Measurements from ENCODE around the gene ADGRG3.

The ADGRG3 gene

GRCh38 chr16:57694231-57694724 lies 26.2 kb downstream of the ADGRG3 start:
- Histone ChIP-seq H3K27ac (ENCODE audit: low read depth, low read length) (no peak overlapping the region), H2AFZ (ENCODE audit: low read depth, low read length, severe bottlenecking) (no peak overlapping the region), H3K4me3 (ENCODE audit: insufficient read depth, low read length, poor library complexity, severe bottlenecking) (no peak overlapping the region), H3K36me3 (ENCODE audit: low read length) (no peaks in the 10 kb centered on the region), H3K9ac (ENCODE audit: low read length) (no peak overlapping the region), H3K9me2 (replicated peaks; ENCODE audit: insufficient read depth, low read length) (no peaks in the 10 kb centered on the region), H3K9me3 (ENCODE audit: insufficient read depth, low read length) (no peaks in the 10 kb centered on the region), H3K4me2 (ENCODE audit: low read depth, low read length, poor library complexity, severe bottlenecking) (no peak overlapping the region), H3K79me2 (ENCODE audit: insufficient read depth, low read length) (no peaks in the 10 kb centered on the region), H4K20me1 (ENCODE audit: low read depth, low read length) (no peaks in the 10 kb centered on the region), H3K27me3 (ENCODE audit: low read length) (no peaks in the 10 kb centered on the region), H3F3A (ENCODE audit: insufficient read depth) (no peaks in the 10 kb centered on the region)
- TF ChIP-seq, protein P1, sequence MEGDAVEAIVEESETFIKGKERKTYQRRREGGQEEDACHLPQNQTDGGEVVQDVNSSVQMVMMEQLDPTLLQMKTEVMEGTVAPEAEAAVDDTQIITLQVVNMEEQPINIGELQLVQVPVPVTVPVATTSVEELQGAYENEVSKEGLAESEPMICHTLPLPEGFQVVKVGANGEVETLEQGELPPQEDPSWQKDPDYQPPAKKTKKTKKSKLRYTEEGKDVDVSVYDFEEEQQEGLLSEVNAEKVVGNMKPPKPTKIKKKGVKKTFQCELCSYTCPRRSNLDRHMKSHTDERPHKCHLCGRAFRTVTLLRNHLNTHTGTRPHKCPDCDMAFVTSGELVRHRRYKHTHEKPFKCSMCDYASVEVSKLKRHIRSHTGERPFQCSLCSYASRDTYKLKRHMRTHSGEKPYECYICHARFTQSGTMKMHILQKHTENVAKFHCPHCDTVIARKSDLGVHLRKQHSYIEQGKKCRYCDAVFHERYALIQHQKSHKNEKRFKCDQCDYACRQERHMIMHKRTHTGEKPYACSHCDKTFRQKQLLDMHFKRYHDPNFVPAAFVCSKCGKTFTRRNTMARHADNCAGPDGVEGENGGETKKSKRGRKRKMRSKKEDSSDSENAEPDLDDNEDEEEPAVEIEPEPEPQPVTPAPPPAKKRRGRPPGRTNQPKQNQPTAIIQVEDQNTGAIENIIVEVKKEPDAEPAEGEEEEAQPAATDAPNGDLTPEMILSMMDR (IDR thresholded peaks at IDR 0.05; ENCODE audit: insufficient read depth, low read length, poor library complexity, severe bottlenecking) = no peak
- no peak for TF ChIP-seq EZH2phosphoT487 (conservative IDR thresholded peaks at IDR 0.05; ENCODE audit: low read length)

DNA sequence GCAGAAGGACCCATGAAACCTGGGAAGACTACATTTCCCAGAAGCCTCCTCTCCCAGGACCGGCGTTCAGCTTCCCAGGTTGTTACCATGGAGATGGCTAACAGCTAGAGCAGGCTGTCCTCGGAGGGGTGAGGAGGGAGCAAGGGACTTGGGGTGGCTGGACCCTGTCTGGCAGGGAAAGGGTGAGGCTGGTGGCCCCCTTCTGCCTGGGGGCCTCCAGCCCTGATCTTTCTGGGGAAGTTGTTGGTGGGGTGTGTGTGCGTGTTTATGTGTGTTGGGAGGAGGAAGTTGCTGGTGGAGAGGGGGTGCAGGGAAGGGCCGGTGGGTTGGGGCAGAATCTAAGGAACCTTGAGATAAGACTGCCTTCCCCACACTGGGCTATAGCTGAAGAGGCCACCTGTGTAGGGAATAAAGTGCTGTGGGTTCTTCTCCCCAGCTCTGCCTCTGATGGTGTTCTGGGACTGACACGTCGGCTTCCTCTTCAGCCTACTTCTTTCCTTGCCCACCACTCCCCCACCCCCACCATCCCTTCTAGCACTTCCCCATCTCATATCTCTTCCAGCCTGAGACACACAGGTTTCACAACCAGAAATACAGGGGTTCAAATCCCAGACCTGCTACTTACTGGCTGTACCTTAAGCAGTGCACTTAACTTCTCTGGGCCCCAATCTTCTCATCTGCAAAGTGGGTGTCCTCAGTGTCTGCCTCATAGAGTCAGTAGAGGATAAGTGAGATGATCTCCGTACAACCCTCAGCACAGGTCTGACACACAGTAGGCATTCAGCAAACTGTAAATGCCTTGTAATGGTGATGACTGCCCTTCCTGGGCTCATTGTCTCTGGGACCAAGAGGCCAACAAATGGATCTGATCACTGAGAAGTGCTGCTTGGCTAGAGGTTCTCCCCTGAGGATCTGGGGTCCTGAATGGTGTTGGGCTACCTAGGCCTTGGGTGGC lies 26.9 kb downstream of the ADGRG3 start, which contains the start of gene DRC7:
TSS of gene DRC7 (plus strand) at position 82 of the 955 bp plus-strand sequence. CDS start 3,144 bp downstream, outside the sequence.
- no peaks in the 10 kb centered on the region for H3K79me2 ChIP-seq (ENCODE audit: insufficient read depth, low read length)
- TF ChIP-seq EZH2phosphoT487 (conservative IDR thresholded peaks at IDR 0.05; ENCODE audit: low read length) = no peak
- TF ChIP-seq, protein P1 (IDR thresholded peaks at IDR 0.05; ENCODE audit: insufficient read depth, low read length, poor library complexity, severe bottlenecking) = no peak
- H3K36me3 ChIP-seq (ENCODE audit: low read length) = no peaks in the 10 kb centered on the region
- H3K4me3 ChIP-seq (ENCODE audit: insufficient read depth, low read length, poor library complexity, severe bottlenecking) = no peak within 1 kb of the TSS
- no peak within 1 kb of the TSS for H3K4me2 ChIP-seq (ENCODE audit: low read depth, low read length, poor library complexity, severe bottlenecking)
- no peak within 1 kb of the TSS for H3K27ac ChIP-seq (ENCODE audit: low read depth, low read length)
- no peak within 1 kb of the TSS for H2AFZ ChIP-seq (ENCODE audit: low read depth, low read length, severe bottlenecking)
- H3F3A ChIP-seq (ENCODE audit: insufficient read depth) = no peaks in the 10 kb centered on the region
- H3K9me2 ChIP-seq (replicated peaks; ENCODE audit: insufficient read depth, low read length) = no peaks in the 10 kb centered on the region
- no peaks in the 10 kb centered on the region for H3K9me3 ChIP-seq (ENCODE audit: insufficient read depth, low read length)
- no peaks in the 10 kb centered on the region for H3K27me3 ChIP-seq (ENCODE audit: low read length)
- no peak within 1 kb of the TSS for H3K9ac ChIP-seq (ENCODE audit: low read length)
- H4K20me1 ChIP-seq (ENCODE audit: low read depth, low read length) = no peaks in the 10 kb centered on the region

GRCh38 chr16:57695680-57696069 lies 27.6 kb downstream of the ADGRG3 start:
- no peak for TF ChIP-seq EZH2phosphoT487 (conservative IDR thresholded peaks at IDR 0.05; ENCODE audit: low read length)
- TF ChIP-seq, protein P1 (IDR thresholded peaks at IDR 0.05; ENCODE audit: insufficient read depth, low read length, poor library complexity, severe bottlenecking) = no peak
- Histone ChIP-seq H3K9me3 (ENCODE audit: insufficient read depth, low read length) (no peaks in the 10 kb centered on the region), H3K9me2 (replicated peaks; ENCODE audit: insufficient read depth, low read length) (no peaks in the 10 kb centered on the region), H3K4me3 (ENCODE audit: insufficient read depth, low read length, poor library complexity, severe bottlenecking) (no peak overlapping the region), H3K79me2 (ENCODE audit: insufficient read depth, low read length) (no peaks in the 10 kb centered on the region), H3K27me3 (ENCODE audit: low read length) (no peaks in the 10 kb centered on the region), H3K9ac (ENCODE audit: low read length) (no peak overlapping the region), H4K20me1 (ENCODE audit: low read depth, low read length) (no peaks in the 10 kb centered on the region), H3K4me2 (ENCODE audit: low read depth, low read length, poor library complexity, severe bottlenecking) (no peak overlapping the region), H3F3A (ENCODE audit: insufficient read depth) (no peaks in the 10 kb centered on the region), H3K27ac (ENCODE audit: low read depth, low read length) (no peak overlapping the region), H2AFZ (ENCODE audit: low read depth, low read length, severe bottlenecking) (no peak overlapping the region), H3K36me3 (ENCODE audit: low read length) (no peaks in the 10 kb centered on the region)

Measured in SU-DHL-6 (cell line).